Measurements from ENCODE around the gene ERICH2. TPM values are rescaled to one million over a fixed set of nuclear protein-coding genes. Genes with fewer than 3 reads are reported as not detected.

Gene ERICH2
- total and polyA plus RNA-seq, 2 of the 13 experiments (the other 11 are each of a cell fraction or from before 2014, with no cell fraction given): not detected

GRCh38 chr2:170842785-170843184 lies 72.6 kb downstream of the ERICH2 start:
- in situ Hi-C loops (cut with HindIII; ENCODE audit: extremely low pct_ligation_motif_present, low pct_unique_long_range_greater_than_20kb) (no loop called here), intact Hi-C loops (cut with micrococcal nuclease; ENCODE audit: unreplicated experiment) (no loop called here)
- Histone ChIP-seq H3K4me2 (ENCODE audit: low read depth, low read length) (no peak overlapping the region), H3K27me3 (ENCODE audit: control insufficient read depth in 1 of 2, insufficient read depth in 2 of 2, low read length in 2 of 2) (no peaks in the 10 kb centered on the region), H2AFZ (ENCODE audit: low read length) (no peak overlapping the region), H3K4me1 (ENCODE audit: insufficient read depth, low read length) (no peaks in the 10 kb centered on the region), H4K20me1 (ENCODE audit: insufficient read depth, low read length) (no peaks in the 10 kb centered on the region), H3K4me3 (replicated peaks in 1 of 3; ENCODE audit: insufficient read depth in 1 of 3, low read depth in 2 of 3, low read length in 3 of 3) (no peak overlapping the region), H3K79me2 (ENCODE audit: insufficient read depth, low read length) (no peaks in the 10 kb centered on the region), H3K36me3 (replicated peaks in 1 of 2; ENCODE audit: control insufficient read depth in 1 of 2, insufficient read depth in 2 of 2, low read length in 2 of 2) (no peaks in the 10 kb centered on the region), H3K9ac (ENCODE audit: insufficient read depth, low read depth, low read length) (no peak overlapping the region), H3K9me3 (ENCODE audit: low read length) (no peaks in the 10 kb centered on the region), H3K27ac (ENCODE audit: extremely low read length, insufficient read depth, low read length) (no peak overlapping the region)
- DNase-seq (ENCODE audit: low spot score): no peak
- ATAC-seq: no peak
- no peak for FAIRE-seq
- TF ChIP-seq PHF21A (CRISPR knock-in tag; IDR thresholded peaks at IDR 0.05): no peak
- no peak for TF ChIP-seq KLF6 (CRISPR knock-in tag; IDR thresholded peaks at IDR 0.05)
- TF ChIP-seq FOXK2 (IDR thresholded peaks at IDR 0.05): no peak
- no peak for TF ChIP-seq ZNF790 (CRISPR knock-in tag; IDR thresholded peaks at IDR 0.05; ENCODE audit: borderline replicate concordance)
- TF ChIP-seq GMEB2 (CRISPR knock-in tag; IDR thresholded peaks at IDR 0.05; ENCODE audit: low read depth): no peak
- no peak for TF ChIP-seq SETDB1 (CRISPR knock-in tag; IDR thresholded peaks at IDR 0.05; ENCODE audit: borderline replicate concordance)
- no peak for TF ChIP-seq TOPORS (CRISPR knock-in tag; IDR thresholded peaks at IDR 0.05)
- no peak for TF ChIP-seq ESRRA (CRISPR knock-in tag; IDR thresholded peaks at IDR 0.05; ENCODE audit: low read depth)
- TF ChIP-seq TGIF2 (CRISPR knock-in tag; IDR thresholded peaks at IDR 0.05): no peak
- no peak for TF ChIP-seq ZNF772 (CRISPR knock-in tag; IDR thresholded peaks at IDR 0.05)
- no peak for TF ChIP-seq YEATS2 (CRISPR knock-in tag; IDR thresholded peaks at IDR 0.05; ENCODE audit: borderline replicate concordance)
- TF ChIP-seq MEIS1 (CRISPR knock-in tag; IDR thresholded peaks at IDR 0.05; ENCODE audit: borderline replicate concordance): no peak
- no peak for TF ChIP-seq ZNF619 (CRISPR knock-in tag; IDR thresholded peaks at IDR 0.05)
- no peak for TF ChIP-seq ZFY (CRISPR knock-in tag; IDR thresholded peaks at IDR 0.05)
- no peak for TF ChIP-seq ZNF460 (CRISPR knock-in tag; IDR thresholded peaks at IDR 0.05; ENCODE audit: borderline replicate concordance)
- BruUV-seq (replicated peaks): no TSS peak
- POLR2A ChIA-PET: no interaction called here
- CTCF ChIA-PET (ENCODE audit: low intra/inter-chr PET ratio, low total read pairs): no interaction called here
- WGBS (ENCODE audit: low lambda C conversion rate): 44% methylated on average over 2 of the region's 2 CpGs
